NCI-H2029 treated with DMSO at 0.1 percent for 48 hours (cell line): ENCODE data around the gene CYB5D1.

Source experiments
- DNase-seq: peaks from one replicate; lab custom pipeline; 2025; lab: John Stamatoyannopoulos, UW

The CYB5D1 gene

DNA sequence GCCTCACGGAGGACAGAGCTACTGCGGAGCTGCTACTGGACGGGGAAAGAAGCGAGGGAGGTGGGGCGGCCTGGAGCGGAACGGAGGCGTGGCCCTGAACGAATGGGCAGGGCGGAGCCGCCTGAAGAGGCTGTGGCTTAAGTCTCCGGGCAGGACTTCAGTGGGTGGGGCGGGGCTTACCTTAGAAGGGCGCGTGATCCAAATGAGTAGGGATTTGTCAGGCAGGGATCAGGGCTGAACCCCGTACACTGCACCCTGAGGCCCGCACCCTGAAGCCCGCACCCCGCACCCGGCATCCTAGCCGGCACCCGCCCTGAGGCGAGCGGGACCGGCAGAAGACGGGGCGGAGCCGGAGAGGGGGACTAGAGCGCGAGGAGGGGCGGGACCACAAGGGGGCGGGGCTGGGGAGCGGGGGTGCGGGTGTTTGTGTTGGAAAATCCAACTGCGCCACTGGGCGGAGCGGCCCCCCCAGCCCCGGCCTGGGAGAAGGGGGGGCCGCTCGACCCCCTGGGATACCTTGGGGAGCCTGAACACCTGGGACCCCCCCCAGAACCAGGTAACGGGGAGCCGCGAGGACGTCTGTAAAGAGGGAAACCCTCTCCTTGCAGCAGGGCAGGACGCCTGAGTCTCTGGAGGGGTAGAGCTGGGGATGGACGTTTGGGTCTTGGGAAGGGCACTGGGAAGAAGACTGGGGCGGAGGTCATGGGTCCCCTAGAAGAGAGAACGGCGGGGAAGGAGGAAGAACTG is 23.8 kb upstream of the CYB5D1 start, which contains the start of gene KDM6B:
TSS of gene KDM6B (plus strand) at position 423 of the 747 bp plus-strand sequence. CDS start 11,338 bp downstream, outside the sequence.
- DNase-seq = peak; percentile 44

DNA sequence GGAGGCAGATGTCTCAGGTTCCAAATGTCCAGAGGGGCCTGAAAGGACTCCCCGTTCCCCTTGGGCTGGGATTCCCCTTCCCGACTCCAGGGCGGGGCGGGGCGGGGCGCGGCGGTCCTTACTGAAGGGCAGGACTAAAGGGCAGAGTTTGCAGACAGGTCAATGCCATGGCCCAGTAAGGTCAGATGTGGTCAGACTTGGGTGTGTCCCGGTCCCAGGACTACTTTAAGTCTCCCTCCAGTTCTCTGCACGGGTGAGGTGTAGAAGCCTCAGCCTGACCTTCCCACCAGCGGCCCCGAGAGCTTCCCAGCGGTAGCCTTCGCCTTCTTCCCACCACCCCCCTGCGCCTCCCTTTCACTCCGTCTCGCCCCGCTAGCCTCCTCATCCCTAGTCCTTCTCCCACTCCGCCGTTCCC is 23.3 kb upstream of the CYB5D1 start:
- no peak for DNase-seq

DNA sequence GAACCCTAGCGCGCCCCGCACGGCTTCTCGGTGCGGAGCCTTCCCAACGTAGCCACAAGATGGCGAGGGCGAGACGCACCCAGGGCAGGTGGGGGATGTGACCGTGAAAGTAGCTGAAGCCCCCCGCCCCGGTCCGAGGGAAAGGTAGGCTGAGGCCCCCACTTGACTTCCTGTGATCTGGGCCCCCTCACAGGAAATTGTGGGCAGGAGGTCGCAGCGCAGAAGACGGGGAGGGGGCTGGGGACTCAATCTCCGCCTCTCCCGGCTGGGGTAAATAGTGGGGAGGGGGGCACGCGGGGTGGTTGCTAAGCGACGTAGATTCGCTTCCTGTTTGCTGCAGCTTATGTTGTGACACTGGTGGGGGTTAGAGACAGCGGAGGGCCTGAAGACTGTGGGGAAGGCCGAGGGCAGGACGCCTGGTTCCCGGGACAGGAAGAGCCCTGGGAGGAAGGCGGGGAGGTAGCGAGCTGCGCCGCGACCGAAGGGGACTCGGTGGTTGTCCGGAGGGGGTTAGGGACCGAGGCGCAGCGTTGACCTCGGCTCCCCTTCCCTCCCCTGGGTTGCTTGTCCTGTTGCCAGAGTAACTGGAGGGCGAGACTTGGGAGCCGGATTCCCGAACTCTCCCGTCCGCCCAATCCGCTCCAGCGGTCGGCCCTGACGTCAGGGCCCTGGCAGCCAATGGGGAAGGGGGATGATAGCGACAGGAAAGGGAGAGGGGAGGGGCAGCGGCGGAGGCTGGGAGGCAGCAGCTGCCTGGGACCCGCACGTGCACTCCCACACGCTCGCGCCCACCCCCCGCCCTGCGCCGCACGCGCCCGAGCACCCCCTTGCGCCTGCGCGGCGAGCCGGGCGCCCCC is 22.6 kb upstream of the CYB5D1 start:
- DNase-seq = peak; percentile 78

DNA sequence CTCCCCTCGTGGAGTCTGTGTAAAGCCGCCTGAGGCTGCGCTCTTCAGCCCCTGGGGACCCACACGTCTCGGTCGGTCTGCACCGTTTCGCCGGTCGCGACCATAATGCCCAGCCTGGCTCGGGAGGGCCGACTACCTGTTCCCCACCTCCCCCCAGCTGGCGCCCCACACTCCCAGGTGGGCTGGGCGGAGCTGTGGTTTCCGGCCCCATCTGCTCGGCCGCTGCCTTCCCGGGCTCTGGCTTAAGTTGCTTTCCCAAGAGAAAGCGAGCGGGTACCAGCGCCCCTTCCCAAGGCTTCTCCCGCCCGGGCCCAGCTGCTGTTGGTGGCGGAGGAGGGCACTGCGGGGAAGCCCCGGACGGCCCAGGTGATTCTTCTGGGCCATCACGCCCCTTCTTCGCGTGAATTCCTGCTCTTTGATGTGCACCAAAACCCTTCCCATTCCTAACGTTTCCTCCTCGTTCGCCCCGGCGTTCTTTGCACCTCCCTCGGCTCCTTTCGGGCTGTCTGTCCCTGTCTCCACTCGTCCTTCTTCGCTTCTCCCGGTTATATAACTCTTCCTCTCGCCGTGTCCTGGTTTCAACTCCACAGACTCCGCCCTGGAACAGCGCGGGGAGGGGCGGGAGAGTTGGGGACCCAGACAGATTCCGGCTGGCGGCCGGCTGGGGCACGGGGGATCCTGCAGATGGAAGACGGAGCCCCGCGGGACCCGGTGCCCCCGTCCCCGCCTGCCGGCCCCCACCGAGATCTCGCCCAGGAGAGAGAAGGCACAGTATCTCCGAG is 21.8 kb upstream of the CYB5D1 start:
- DNase-seq = peak; percentile 15

DNA sequence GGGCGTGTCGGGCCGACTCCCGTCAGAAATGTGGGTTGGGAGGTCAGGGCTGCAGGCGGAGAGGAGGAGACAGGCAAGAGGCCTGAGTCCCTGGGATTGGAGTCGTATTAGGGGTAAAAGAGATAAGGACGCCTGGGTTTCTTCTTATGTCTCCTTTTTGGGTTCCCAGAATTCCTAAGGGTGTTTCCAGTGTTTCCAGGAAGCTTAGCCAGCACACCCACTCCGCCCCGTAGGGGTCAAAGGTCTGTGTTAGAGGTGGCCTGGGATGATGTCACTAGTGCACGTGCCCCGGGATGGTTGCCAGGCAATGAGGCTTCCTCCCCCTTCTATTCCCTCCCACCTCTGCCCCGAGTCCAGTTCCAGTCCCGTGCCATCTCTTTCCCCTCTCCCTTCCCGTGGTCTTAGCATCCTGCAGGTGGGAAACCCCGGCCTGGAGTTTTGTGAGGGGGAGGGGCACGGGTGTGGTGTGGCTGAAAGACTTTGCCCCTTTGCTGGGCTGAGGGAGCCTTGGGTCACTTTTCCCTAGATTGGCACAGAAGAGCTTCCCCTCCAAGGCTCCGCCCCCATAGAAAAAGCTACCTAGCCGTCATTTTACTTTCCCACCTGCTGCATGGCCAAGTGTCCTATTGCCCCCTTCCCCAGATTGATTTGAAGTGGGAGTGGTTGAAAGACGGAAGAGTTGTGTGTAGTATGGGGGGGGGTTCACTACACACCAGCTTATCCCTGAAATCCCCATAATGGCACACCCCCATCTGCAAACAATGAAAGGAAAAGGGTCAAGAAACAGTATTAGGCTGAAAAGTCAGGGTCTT is 21.0 kb upstream of the CYB5D1 start:
- peak; percentile 88 for DNase-seq

DNA sequence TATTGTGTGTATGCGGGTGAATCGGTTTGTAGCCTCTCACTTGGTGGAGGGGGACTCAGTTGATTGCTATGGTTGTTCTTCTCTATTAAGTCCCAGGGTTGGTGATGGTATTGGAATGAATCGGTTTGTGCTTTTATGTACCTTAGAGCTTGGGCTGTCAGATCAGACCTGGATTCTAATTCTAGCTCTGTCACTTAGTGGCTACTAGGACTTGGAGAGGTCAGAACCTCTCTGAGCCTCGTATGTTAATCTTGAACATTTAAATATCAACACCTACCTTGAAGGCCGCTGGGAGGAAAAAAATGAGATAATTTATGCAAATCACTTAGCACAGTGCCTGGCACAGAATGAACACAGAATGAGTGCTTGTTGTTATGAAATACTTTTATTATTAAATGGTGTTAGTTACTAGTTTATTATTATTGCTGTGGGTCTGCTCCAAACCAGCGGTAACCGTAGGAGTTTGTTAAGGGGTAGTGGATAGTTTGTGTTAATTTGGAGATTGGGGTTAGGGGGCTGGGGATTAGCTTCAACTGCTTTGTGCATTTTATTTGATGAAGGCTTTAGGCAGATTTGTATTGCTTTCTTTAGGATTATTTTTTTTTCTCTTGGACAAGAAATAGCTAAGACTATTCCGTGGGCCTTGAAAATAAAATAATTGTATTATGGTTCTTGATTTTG is 20.3 kb upstream of the CYB5D1 start:
- no peak for DNase-seq

DNA sequence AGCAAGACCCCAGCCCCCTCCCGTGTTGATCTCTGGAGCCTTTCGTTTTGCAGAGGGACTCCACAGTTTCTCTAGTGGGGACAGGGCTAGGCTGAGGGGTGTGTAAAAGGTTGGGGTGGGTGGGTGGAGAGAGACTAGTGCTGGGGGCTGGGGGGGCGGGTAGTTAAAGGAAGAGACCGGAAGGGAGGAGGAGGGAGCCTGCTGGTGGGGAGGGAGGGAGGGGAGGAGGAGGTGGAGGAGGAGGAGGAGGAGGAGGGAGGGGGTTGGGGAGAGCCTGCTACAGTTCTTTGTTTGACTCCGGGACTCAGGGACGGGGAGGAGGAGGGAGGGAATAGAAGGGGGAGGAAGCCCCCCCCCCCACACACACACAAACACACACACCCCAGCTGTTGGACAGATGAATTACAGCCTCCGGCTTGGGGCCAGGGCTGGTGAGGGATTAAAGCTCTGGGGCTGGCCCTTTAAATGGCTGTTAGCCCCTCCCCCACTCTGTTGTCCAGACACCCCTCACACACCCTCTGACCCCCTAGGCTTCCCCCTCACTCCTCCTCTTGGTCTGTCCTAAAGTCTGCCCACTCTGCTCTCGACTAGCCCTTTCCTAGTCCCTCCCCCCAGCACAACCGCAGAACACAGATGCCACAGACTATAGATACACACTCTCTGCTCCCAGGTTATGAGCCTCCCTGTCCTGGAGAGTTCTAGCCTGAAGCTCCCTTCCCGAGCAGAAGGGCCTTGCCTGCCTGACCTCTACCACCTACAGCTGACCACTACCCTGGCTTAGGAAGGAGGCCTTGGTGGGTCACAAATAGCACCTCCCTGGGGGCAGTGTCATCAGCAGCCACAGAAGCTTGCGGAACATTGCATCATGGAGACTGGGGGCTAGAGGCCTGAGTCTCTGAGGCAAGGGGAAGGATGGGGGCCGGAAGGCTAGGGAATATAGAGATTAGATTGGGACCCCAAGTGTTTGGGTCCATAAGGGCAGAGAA is 19.4 kb upstream of the CYB5D1 start:
- no peak for DNase-seq

DNA sequence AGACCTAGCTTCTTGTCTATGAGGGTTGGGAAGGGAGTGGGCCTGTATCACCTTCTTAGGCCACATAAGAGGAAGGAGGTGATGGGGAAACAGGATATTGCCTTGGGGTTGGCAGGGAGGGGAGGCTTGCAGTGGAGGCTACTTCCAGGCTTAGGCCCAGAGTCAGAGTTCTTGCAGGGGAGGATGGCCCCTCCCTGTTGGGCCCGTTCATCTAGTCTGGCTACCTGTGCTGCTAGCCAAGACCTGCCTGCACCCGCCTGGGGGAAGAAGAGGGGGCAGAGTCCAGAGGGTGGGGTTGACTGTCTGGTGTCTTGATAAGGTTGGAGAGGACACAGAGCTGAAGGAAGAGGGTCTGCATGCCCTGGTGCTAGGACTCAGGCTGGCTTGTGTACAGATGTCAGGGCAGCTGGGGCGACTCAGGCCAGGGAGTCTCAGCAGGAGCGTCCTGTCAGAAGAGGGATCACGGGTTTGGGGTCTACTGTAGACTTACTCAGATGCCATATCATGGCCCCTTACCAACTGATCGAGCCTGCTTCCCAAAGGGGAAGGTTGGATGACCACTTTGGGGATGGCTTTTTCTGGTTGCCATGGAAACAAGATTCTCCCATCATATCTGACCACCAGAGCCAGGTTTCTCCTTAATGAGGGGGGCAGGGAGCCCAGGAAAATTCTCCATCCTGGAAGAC is 18.5 kb upstream of the CYB5D1 start:
- DNase-seq = no peak

DNA sequence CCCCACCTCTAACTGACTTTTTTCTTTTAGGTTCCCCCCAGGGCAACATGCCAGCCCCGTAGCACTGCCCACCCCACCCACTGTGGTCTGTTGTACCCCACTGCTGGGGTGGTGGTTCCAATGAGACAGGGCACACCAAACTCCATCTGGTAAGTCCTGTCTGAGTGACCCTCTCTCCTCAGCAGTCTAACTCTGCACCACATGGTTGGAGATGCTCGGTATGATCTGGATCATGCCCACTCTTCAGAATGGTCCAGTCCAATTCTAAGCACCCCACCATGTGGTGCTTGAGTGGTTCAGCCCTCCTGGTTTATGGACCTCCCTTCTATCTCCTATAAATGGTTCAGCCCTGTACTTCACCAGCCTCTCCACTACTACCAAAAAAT is 17.9 kb upstream of the CYB5D1 start:
- DNase-seq = no peak

DNA sequence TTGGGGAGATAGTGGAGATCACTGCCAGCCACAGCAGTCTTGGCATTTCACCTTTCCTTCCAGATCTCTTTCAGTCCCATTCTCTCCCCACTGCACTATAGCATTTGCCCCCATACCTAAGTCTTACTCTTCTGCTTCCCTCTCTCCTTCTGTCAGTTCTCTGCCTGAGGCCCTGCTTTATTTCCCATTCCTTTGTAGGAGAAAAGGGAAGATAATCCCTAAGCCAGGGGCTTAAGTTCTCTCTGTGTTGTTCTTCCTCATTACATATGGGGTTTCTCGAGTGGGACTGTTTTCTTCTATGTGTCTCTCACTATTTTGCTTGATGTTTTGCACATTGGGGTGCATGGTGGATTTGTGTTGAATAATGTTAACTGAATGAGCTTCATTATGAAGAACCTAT is 17.4 kb upstream of the CYB5D1 start:
- no peak for DNase-seq

DNA sequence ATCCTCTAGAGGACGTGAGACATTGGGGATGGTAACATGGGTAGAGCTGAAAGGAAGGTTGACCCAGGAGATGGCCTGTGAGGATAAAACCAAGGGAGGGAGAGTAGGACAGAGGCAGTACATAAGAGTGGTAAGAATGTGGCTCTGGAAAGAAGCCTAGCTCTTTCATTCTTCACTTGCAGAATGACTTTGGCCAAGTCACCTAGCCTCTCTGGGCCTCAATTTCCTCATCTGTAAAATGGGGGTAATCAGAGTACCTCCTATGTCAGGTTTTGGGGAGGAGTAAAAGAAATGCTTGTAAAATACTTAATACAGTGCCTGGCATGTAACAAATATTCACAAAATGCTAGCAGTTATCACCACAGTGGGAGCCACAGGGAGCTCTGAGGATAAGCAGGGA is 16.9 kb upstream of the CYB5D1 start:
- no peak for DNase-seq

DNA sequence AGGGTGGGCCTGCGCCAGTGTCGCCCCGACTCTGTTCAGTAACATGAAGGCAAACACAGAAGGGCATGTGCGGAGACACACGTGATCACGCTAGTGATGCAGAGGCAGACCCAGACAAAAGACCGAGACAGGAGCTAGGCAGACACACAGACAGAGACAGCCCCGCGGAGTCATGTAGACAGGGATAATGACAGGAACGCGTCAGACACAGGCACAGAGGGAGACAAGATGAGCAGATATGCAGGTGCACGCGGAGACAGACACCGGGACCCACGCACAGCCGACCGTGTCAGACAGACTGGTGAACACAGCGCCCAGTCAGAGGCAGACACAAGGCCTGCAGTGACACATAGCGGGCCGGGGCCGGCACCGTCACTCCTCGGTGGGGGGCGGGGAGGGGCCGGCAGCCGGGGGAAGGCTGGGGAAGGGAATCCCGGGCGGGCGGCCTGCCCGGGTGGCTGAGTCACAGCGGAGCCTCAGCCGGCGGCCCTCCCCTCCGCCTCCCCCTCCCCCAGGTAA is 16.3 kb upstream of the CYB5D1 start:
- DNase-seq = peak; percentile 25

DNA sequence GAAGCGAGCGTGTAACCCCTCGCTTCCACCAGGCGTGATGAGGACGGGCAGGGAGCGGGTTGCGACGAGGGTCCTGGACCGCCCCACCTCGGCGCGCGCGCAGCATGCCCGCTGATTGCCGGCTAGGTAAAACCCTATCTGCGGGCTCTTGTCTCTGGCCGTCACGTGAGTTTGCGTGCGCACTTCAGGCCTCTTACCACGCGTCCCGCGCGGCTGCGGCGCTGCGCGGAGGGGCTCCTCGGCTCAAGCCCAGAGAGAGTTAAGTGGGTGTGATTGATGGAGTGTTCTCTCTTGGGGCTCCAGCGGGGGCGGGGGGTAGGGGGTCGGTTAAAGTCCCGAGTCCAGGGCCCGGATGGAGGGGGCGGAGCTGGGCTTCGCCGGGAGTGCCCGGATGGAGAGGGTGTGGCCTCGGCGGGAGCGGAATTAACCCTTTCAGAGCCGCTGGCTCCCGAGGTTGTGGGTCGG is 15.9 kb upstream of the CYB5D1 start:
- DNase-seq = peak; percentile 12

DNA sequence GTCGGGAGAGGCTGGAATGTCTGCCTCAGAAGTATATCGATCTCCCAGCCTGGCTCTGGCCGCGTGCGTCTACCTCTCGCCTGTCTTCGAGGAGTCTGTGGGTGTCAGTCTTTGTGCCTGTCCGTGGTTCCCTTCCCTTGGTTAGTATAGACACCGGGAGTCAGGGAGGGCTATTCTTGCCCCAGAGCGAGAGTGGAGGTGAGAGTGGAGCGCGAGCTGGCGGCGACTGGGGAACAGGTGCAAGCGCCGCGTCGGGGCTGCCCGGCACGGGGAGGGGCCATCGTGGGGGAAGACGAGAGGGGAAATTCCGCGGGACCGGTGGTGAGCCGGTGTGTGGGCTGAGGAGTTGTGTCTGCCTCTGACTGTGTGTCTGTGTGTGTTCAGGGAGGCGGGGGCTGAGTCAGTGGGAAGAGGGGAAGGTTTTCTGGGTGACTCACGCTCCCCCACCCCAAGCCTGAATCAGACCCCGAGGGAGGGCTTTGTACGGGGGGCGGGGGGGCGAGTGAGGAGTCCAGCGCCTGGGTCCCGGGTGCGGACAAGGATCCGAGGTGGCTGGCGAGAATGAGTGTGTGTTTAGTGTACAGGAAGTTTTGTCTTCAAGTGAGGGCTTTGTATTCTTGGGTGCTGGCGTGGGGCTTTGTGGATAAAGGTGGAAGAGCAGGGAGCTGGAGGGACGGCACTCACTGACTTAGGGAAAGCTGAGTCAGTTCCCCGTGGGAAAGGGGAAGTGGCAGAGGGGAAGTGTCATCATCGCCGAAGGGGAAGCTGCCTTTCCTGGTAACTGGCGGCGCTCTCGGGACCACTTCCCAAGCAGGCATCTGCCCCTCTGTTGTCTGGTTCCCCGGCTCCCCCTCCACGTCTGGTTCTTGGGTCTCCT is 15.2 kb upstream of the CYB5D1 start:
- no peak for DNase-seq

DNA sequence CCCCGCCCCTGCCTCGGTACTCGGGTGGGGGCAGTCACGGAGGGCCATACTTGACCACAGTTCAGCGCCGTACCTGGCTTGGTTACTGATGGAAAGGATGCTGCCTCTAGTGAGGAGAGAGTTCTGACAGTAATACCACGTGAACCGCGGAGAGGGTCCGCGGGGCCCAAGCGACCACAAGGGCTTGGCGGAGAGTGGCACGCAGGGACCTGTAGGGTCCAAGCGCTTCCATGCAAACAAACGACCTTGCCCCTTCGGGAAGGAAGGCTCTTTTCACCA is 14.6 kb upstream of the CYB5D1 start:
- no peak for DNase-seq

DNA sequence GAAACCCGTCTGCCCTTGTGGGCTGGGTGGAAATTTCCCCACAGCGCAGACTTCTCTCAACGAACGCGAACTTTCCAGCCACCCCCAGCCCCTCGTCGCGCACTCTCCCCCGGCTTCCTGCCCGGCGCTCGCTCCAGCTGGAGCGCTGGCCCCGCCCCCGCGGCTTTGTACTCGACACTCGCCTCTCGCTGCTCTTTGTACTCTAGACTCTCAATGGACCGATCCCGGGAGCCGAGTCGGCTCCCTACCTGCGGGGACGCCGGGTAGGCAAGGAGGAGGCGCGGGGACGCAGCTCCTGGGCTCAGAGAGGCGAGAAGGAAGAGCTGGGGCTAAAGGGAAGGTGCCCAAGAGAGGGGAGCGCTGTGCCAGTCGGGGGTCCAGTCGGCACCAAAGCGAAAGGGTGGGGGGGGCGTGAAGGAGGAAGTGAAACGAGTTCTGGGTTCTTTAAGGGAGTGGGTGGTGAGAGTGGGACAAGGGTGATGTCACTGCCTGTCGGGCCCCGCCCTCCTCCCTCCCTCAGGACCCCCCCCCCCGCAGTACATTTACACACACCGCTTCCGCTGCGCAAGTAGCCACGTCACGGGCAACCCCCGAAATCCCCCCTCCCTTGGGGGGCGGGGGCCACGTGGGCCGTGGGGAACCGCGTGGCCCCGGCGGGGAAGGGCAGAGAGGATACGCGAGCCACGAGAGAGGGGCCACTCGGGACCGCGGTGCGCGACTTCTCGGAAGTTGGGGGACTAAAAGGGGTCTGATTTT is 14.1 kb upstream of the CYB5D1 start:
- peak; percentile 43 for DNase-seq
